ENCODE measurements around the gene SERPINA9. TPM values are rescaled to one million over a fixed set of nuclear protein-coding genes. Genes with fewer than 3 reads are reported as not detected.
"Not testable (repeated sequence)": the region's sequence is repeated elsewhere in the genome, so short reads cannot be mapped to it uniquely, and the experiment has no call there.

SERPINA9 gene
- total RNA-seq, 1 experiment from 2014 or later, result not detected

GRCh38 chr14:94515426-94515825, 39.4 kb upstream of the SERPINA9 start:
- Mint-ChIP-seq H3K4me1 (ENCODE audit: low read depth, unreplicated experiment) (no peaks in the 10 kb centered on the region), H3K36me3 (ENCODE audit: insufficient read depth, unreplicated experiment) (no peaks in the 10 kb centered on the region), H3K4me3 (ENCODE audit: low read depth, unreplicated experiment) (no peak overlapping the region), H3K27ac (ENCODE audit: unreplicated experiment) (no peak overlapping the region), H3K9me3 (ENCODE audit: low read depth, unreplicated experiment) (peaks cover 6% of the 10 kb centered on the region), H3K27me3 (ENCODE audit: unreplicated experiment) (peaks cover 40% of the 10 kb centered on the region)
- BruUV-seq (replicated peaks), result no TSS peak
- CTCF ChIA-PET, result no interaction called here
- TF ChIP-seq CTCF (IDR thresholded peaks at IDR 0.05; ENCODE audit: unreplicated experiment), result no peak
- intact Hi-C loops (cut with micrococcal nuclease; ENCODE audit: unreplicated experiment), result no loop called here
- no peak for DNase-seq

- Mint-ChIP-seq H3K9me3 (ENCODE audit: low read depth, unreplicated experiment) (peaks cover under 1% of the 10 kb centered on the region), H3K27me3 (ENCODE audit: unreplicated experiment) (peaks cover 38% of the 10 kb centered on the region), H3K36me3 (ENCODE audit: insufficient read depth, unreplicated experiment) (no peaks in the 10 kb centered on the region), H3K4me3 (ENCODE audit: low read depth, unreplicated experiment) (no peak overlapping the region), H3K4me1 (ENCODE audit: low read depth, unreplicated experiment) (no peaks in the 10 kb centered on the region), H3K27ac (ENCODE audit: unreplicated experiment) (no peak overlapping the region)
- TF ChIP-seq CTCF (IDR thresholded peaks at IDR 0.05; ENCODE audit: unreplicated experiment), result no peak
- intact Hi-C loops (cut with micrococcal nuclease; ENCODE audit: unreplicated experiment), result no loop called here
- no peak for DNase-seq
- CTCF ChIA-PET, result no interaction called here
- BruUV-seq (replicated peaks), result no TSS peak
These were observed 38.4 kb upstream of the SERPINA9 start for GRCh38 chr14:94514351-94514750.

GRCh38 chr14:94510481-94510880, 34.5 kb upstream of the SERPINA9 start:
- H3K36me3 Mint-ChIP-seq (ENCODE audit: insufficient read depth, unreplicated experiment); H3K4me3 Mint-ChIP-seq (ENCODE audit: low read depth, unreplicated experiment); H3K9me3 Mint-ChIP-seq (ENCODE audit: low read depth, unreplicated experiment); DNase-seq; H3K27me3 Mint-ChIP-seq (ENCODE audit: unreplicated experiment); H3K4me1 Mint-ChIP-seq (ENCODE audit: low read depth, unreplicated experiment); BruUV-seq (replicated peaks); intact Hi-C loops (cut with micrococcal nuclease; ENCODE audit: unreplicated experiment); CTCF ChIA-PET; H3K27ac Mint-ChIP-seq (ENCODE audit: unreplicated experiment): not testable (repeated sequence)

GRCh38 chr14:94509356-94509755, 33.4 kb upstream of the SERPINA9 start, which contains the start of gene SERPINA12:
Gene SERPINA12, minus strand, starts transcription at chr14:94509469. Its CDS starts 11,072 bp downstream, at chr14:94498397.
- no peaks in the 10 kb centered on the region for H3K27me3 Mint-ChIP-seq (ENCODE audit: unreplicated experiment)
- H3K36me3 Mint-ChIP-seq (ENCODE audit: insufficient read depth, unreplicated experiment), result no peaks in the 10 kb centered on the region
- no peak within 1 kb of the TSS for H3K4me3 Mint-ChIP-seq (ENCODE audit: low read depth, unreplicated experiment)
- no peak for DNase-seq
- no peaks in the 10 kb centered on the region for H3K9me3 Mint-ChIP-seq (ENCODE audit: low read depth, unreplicated experiment)
- no peak within 1 kb of the TSS for H3K27ac Mint-ChIP-seq (ENCODE audit: unreplicated experiment)
- H3K4me1 Mint-ChIP-seq (ENCODE audit: low read depth, unreplicated experiment), result no peaks in the 10 kb centered on the region
- intact Hi-C loops (cut with micrococcal nuclease; ENCODE audit: unreplicated experiment), result no loop called here
- CTCF ChIA-PET, result no interaction called here
- TF ChIP-seq CTCF (IDR thresholded peaks at IDR 0.05; ENCODE audit: unreplicated experiment), result no peak
- BruUV-seq (replicated peaks), result no TSS peak

GRCh38 chr14:94505641-94506040, 29.6 kb upstream of the SERPINA9 start:
- peaks cover 18% of the 10 kb centered on the region for H3K27me3 Mint-ChIP-seq (ENCODE audit: unreplicated experiment)
- no peak overlapping the region for H3K27ac Mint-ChIP-seq (ENCODE audit: unreplicated experiment)
- no peak for TF ChIP-seq CTCF (IDR thresholded peaks at IDR 0.05; ENCODE audit: unreplicated experiment)
- no peaks in the 10 kb centered on the region for H3K9me3 Mint-ChIP-seq (ENCODE audit: low read depth, unreplicated experiment)
- CTCF ChIA-PET, result no interaction called here
- no peak for DNase-seq
- no peaks in the 10 kb centered on the region for H3K36me3 Mint-ChIP-seq (ENCODE audit: insufficient read depth, unreplicated experiment)
- H3K4me1 Mint-ChIP-seq (ENCODE audit: low read depth, unreplicated experiment), result no peaks in the 10 kb centered on the region
- no TSS peak for BruUV-seq (replicated peaks)
- intact Hi-C loops (cut with micrococcal nuclease; ENCODE audit: unreplicated experiment), result no loop called here
- H3K4me3 Mint-ChIP-seq (ENCODE audit: low read depth, unreplicated experiment), result no peak overlapping the region
